Smooth muscle cell (in vitro differentiated cells): Measurements from ENCODE around the gene METTL8. TPM values are rescaled to one million over a fixed set of nuclear protein-coding genes. Genes with fewer than 3 reads are reported as not detected.

Experiments
- DNase-seq: peaks from one replicate; lab custom pipeline; 2025; ENCODE audit not compliant: unreplicated experiment; lab: John Stamatoyannopoulos, UW
- H2AFZ ChIP-seq: fragments of 200-600 bp; sonication (generic); 2 replicates; pipeline ENCODE4 v1.6.0; 2016; ENCODE audit warnings: antibody characterized with exemption, low read depth, mild to moderate bottlenecking
- H3F3A ChIP-seq: fragments of 200-600 bp; sonication (generic); 2 replicates; pipeline ENCODE4 v1.6.0; 2017; ENCODE audit warnings: antibody characterized with exemption, low read depth
- H3K27ac ChIP-seq: fragments of 200-600 bp; sonication (generic); 2 replicates; pipeline ENCODE4 v1.5.1; 2016; ENCODE audit warnings: low read depth, mild to moderate bottlenecking
- H3K27me3 ChIP-seq: fragments of 200-600 bp; sonication (generic); 2 replicates; pipeline ENCODE4 v1.6.1; 2016; ENCODE audit warnings: low read depth, mild to moderate bottlenecking
- H3K36me3 ChIP-seq: fragments of 200-600 bp; sonication (generic); 2 replicates; pipeline ENCODE4 v1.5.1; 2016; ENCODE audit warnings: low read depth
- H3K4me1 ChIP-seq: fragments of 200-600 bp; sonication (generic); 2 replicates; pipeline ENCODE4 v1.5.1; 2016; ENCODE audit warnings: low read depth
- H3K4me2 ChIP-seq: fragments of 200-600 bp; sonication (generic); 2 replicates; pipeline ENCODE4 v1.6.0; 2016; ENCODE audit warnings: mild to moderate bottlenecking
- H3K4me3 ChIP-seq: fragments of 200-600 bp; sonication (generic); 2 replicates; pipeline ENCODE4 v1.5.1; 2016; ENCODE audit warnings: mild to moderate bottlenecking
- H3K79me2 ChIP-seq: fragments of 200-600 bp; sonication (generic); 2 replicates; pipeline ENCODE4 v1.6.0; 2016; ENCODE audit warnings: low read depth, mild to moderate bottlenecking
- H3K9ac ChIP-seq: fragments of 200-600 bp; sonication (generic); 2 replicates; pipeline ENCODE4 v1.6.0; 2016; ENCODE audit warnings: low read depth
- H3K9me3 ChIP-seq: fragments of 200-600 bp; sonication (generic); replicated peaks from 2 replicates; pipeline ENCODE4 v1.5.1; 2016; ENCODE audit warnings: low read depth
- H4K20me1 ChIP-seq: fragments of 200-600 bp; sonication (generic); 2 replicates; pipeline ENCODE4 v1.6.0; 2016; ENCODE audit warnings: low read depth
- WGBS: methylation state at CpG from one replicate; pipeline ENCODE4 v1.1.7; 2016; ENCODE audit warnings: low lambda C conversion rate; 5-methylcytosine and 5-hydroxymethylcytosine counted together
- polyA plus RNA-seq: library from polyadenylated mRNA; unstranded; fragments of >200 nt; fragmentation: Nextera tagmentation; extraction: Ambion mirVana; gene quantifications from 2 replicates; pipeline ENCODE4 v1.2.1, GENCODE V29; 2016
- total RNA-seq: library from RNA; depleted of rRNA; stranded (reverse); fragments of >200 nt; gene quantifications from 2 replicates; pipeline ENCODE4 v1.2.3, GENCODE V29; 2014
- TF ChIP-seq, protein P1 (sequence below): fragments of 200-600 bp; sonication (generic); IDR thresholded peaks from 2 replicates; pipeline ENCODE4 v1.5.1; 2017; ENCODE audit warnings: borderline replicate concordance, mild to moderate bottlenecking, antibody characterized with exemption; ENCODE audit not compliant: insufficient read depth, poor library complexity, severe bottlenecking

METTL8 gene
- total and polyA plus RNA-seq, 2 experiments from 2014 or later, result 14.5 to 26.8 TPM

DNA sequence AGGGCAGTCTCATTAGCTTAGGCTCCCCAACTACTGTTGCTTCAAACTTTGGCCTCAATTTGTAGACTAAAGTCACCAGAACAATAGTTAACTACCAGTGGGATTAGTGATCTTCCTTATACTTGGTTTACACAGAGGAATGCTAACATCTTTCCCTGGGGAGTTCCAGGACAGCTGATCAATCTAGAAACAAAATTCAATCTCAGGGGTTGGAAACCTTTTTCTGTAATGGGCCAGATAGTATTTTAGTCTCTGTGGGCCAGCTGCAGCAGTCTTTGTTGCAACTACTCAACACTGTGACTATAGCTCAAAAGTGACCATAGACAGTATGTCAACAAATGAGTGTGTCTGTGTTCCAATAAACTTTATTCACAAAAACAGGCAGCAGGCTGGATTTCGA is 85.7 kb downstream of the METTL8 start:
- 85% methylated on average over 1 of the region's 1 CpG for WGBS
- Histone ChIP-seq H4K20me1 (no peaks in the 10 kb centered on the region), H3K36me3 (no peaks in the 10 kb centered on the region), H3F3A (peaks cover 4% of the 10 kb centered on the region), H3K27me3 (no peaks in the 10 kb centered on the region), H3K4me2 (no peak overlapping the region), H3K27ac (peak overlapping the region; percentile 84), H2AFZ (no peak overlapping the region), H3K9ac (no peak overlapping the region), H3K4me3 (no peak overlapping the region), H3K79me2 (no peaks in the 10 kb centered on the region), H3K9me3 (no peaks in the 10 kb centered on the region), H3K4me1 (peaks cover 4% of the 10 kb centered on the region)
- no peak for DNase-seq
- TF ChIP-seq, protein P1, sequence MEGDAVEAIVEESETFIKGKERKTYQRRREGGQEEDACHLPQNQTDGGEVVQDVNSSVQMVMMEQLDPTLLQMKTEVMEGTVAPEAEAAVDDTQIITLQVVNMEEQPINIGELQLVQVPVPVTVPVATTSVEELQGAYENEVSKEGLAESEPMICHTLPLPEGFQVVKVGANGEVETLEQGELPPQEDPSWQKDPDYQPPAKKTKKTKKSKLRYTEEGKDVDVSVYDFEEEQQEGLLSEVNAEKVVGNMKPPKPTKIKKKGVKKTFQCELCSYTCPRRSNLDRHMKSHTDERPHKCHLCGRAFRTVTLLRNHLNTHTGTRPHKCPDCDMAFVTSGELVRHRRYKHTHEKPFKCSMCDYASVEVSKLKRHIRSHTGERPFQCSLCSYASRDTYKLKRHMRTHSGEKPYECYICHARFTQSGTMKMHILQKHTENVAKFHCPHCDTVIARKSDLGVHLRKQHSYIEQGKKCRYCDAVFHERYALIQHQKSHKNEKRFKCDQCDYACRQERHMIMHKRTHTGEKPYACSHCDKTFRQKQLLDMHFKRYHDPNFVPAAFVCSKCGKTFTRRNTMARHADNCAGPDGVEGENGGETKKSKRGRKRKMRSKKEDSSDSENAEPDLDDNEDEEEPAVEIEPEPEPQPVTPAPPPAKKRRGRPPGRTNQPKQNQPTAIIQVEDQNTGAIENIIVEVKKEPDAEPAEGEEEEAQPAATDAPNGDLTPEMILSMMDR, result no peak

DNA sequence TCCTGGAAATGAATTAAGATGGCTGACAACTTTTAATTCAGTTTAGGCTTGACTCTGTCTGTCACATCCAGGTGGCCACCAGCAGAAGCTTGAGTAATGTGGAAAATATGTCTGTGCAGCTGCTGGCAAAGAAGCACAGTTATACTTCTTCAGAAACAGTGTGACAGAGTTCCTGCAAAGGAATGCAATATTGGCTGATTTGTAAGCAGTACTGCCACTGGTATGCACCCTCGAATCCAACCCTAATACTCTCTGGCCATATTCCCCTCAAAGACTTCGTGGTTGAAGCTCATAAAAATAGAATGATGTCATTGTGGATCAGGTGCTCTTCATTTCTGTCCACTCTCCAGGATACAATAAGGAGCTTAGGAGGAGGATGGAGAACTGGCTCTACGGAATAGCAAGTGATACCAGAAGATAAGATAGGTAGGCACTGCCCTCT is 86.2 kb downstream of the METTL8 start:
- H3K27ac ChIP-seq, result peak overlapping the region; percentile 84
- H2AFZ ChIP-seq, result no peak overlapping the region
- H3K79me2 ChIP-seq, result no peaks in the 10 kb centered on the region
- peaks cover 4% of the 10 kb centered on the region for H3K4me1 ChIP-seq
- no peak for DNase-seq
- no peak overlapping the region for H3K4me3 ChIP-seq
- peaks cover 4% of the 10 kb centered on the region for H3F3A ChIP-seq
- WGBS, result 20% methylated on average over 3 of the region's 3 CpGs
- H3K36me3 ChIP-seq, result no peaks in the 10 kb centered on the region
- TF ChIP-seq, protein P1, result no peak
- peak overlapping the region; percentile 43 for H3K4me2 ChIP-seq
- peak overlapping the region; percentile 40 for H3K9ac ChIP-seq
- no peaks in the 10 kb centered on the region for H4K20me1 ChIP-seq
- no peaks in the 10 kb centered on the region for H3K9me3 ChIP-seq
- no peaks in the 10 kb centered on the region for H3K27me3 ChIP-seq

DNA sequence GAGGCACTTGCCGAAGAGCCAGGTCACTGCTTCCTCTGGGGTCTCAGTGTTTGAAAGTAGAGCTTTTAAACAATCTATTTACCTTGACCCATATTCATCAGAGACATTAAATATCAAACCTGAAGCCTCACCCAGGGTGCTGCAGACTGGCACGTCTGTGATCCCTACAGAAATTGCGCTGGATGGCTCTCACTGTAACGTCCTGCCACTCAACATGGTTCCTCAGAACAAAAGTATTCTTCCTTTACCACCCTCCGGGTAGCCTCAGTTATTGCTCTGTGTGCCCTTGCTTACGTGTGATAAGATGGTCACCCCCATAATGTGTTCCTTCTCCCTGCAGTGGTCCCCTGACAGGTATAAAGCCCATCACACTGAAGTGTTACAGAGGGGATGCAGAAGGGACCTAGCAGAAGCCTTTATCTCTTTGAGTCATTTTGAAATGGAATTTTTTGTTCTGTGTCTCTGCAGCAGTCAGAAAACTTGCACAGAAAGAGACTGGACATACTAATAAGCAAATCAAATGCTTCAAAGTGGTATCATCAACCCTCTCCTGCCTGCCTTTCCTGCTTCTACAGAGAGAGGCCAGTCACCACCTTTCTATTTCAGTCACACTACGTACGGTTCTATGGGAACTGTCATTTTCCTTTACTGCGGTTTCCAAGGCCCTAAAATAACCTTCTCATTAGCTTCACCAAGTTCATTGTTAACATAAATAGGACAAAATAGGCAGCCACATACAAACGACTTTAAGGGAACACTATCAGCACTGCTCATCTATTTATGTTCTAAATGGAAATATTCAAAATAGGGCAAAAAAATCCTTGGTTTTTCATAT is 86.8 kb downstream of the METTL8 start:
- Histone ChIP-seq H3K4me1 (peaks cover 4% of the 10 kb centered on the region), H3K27me3 (no peaks in the 10 kb centered on the region), H3K9me3 (no peaks in the 10 kb centered on the region), H3K9ac (peak overlapping the region; percentile 40), H3K79me2 (no peaks in the 10 kb centered on the region), H3K4me3 (no peak overlapping the region), H3K36me3 (no peaks in the 10 kb centered on the region), H3F3A (peaks cover 4% of the 10 kb centered on the region), H3K4me2 (peak overlapping the region; percentile 43), H2AFZ (no peak overlapping the region), H3K27ac (peak overlapping the region; percentile 84), H4K20me1 (no peaks in the 10 kb centered on the region)
- 84% methylated on average over 10 of the region's 10 CpGs for WGBS
- TF ChIP-seq, protein P1, result no peak
- no peak for DNase-seq
